Tibial artery (tissue), 4 donors: ENCODE data around the gene SH3RF1.
"Not testable (repeated sequence)": the region's sequence is repeated elsewhere in the genome, so short reads cannot be mapped to it uniquely, and the experiment has no call there.

Experiments
- DNase-seq, 2 donors: peaks; one replicate each; pipeline ENCODE4 v3.0.0-alpha.2; 2019
- H3K27ac ChIP-seq, 2 donors: fragments of 200-600 bp; sonication (generic) in 1 of 2; 1 replicate in 1 of 2; 2 replicates in 1 of 2; pipeline ENCODE4 v1.5.1; 2018 to 2019; ENCODE audit warnings: mild to moderate bottlenecking in 1 of 2
- H3K27me3 ChIP-seq, 2 donors: fragments of 200-600 bp; sonication (generic) in 1 of 2; one replicate each; pipeline versions ENCODE4 v1.5.1 to v1.6.0; 2016 to 2019
- H3K36me3 ChIP-seq, 3 donors: fragments of 200-600 bp; sonication (generic) in 2 of 3; one replicate each; pipeline ENCODE4 v1.5.1; 2016 to 2019; ENCODE audit warnings: mild to moderate bottlenecking in 2 of 3
- H3K4me1 ChIP-seq, 4 donors: fragments of 200-600 bp; sonication (generic) in 2 of 4; 1 replicate in 3 of 4; 2 replicates in 1 of 4; pipeline ENCODE4 v1.5.1; 2016 to 2019
- H3K4me3 ChIP-seq, 2 donors: fragments of 200-600 bp; sonication (generic) in 1 of 2; 1 replicate in 1 of 2; 2 replicates in 1 of 2; pipeline ENCODE4 v1.5.1; 2018 to 2019; ENCODE audit warnings: mild to moderate bottlenecking in 2 of 2
- H3K9me3 ChIP-seq, 3 donors: fragments of 200-600 bp; sonication (generic) in 1 of 3; one replicate each; pipeline ENCODE4 v1.5.1; 2016 to 2019
- intact Hi-C: fragments of 100-400 bp; cut with DNase I; formaldehyde crosslinking; loops from one replicate; pipeline ENCODE4 v1.15.0; 2023; ENCODE audit warnings: low total_unique reads
- TF ChIP-seq, protein P1 (sequence below), 2 experiments: fragments of 200-600 bp in 1 of 2; fragments of 450-650 bp in 1 of 2; IDR thresholded peaks; one replicate each; pipeline ENCODE4 v1.5.1; 2017 to 2019; ENCODE audit warnings: antibody characterized with exemption in 2 of 2, mild to moderate bottlenecking in 1 of 2, moderate library complexity in 1 of 2

SH3RF1 gene

GRCh38 chr4:169279108-169279507, 8.4 kb upstream of the SH3RF1 start:
- TF ChIP-seq, protein P1, sequence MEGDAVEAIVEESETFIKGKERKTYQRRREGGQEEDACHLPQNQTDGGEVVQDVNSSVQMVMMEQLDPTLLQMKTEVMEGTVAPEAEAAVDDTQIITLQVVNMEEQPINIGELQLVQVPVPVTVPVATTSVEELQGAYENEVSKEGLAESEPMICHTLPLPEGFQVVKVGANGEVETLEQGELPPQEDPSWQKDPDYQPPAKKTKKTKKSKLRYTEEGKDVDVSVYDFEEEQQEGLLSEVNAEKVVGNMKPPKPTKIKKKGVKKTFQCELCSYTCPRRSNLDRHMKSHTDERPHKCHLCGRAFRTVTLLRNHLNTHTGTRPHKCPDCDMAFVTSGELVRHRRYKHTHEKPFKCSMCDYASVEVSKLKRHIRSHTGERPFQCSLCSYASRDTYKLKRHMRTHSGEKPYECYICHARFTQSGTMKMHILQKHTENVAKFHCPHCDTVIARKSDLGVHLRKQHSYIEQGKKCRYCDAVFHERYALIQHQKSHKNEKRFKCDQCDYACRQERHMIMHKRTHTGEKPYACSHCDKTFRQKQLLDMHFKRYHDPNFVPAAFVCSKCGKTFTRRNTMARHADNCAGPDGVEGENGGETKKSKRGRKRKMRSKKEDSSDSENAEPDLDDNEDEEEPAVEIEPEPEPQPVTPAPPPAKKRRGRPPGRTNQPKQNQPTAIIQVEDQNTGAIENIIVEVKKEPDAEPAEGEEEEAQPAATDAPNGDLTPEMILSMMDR (IDR thresholded peaks at IDR 0.05): no peak
- Histone ChIP-seq H3K27me3 (no peaks in the 10 kb centered on the region), H3K4me3 (no peak overlapping the region), H3K4me1 (peaks cover 0 to 12% (median 2%) of the 10 kb centered on the region in 4 donors), H3K27ac (no peak overlapping the region), H3K9me3 (no peaks in the 10 kb centered on the region), H3K36me3 (no peaks in the 10 kb centered on the region)
- no peak for DNase-seq
- intact Hi-C loops: loop anchor here (10.0 kb wide), 1 partner anchor 164 kb away; no protein-coding TSS in a partner anchor

GRCh38 chr4:169278624-169279023, 7.9 kb upstream of the SH3RF1 start:
- no peak for DNase-seq
- Histone ChIP-seq H3K27me3 (no peaks in the 10 kb centered on the region), H3K4me1 (peaks cover 0 to 8% (median 2%) of the 10 kb centered on the region in 4 donors), H3K27ac (no peak overlapping the region), H3K9me3 (no peaks in the 10 kb centered on the region), H3K4me3 (no peak overlapping the region), H3K36me3 (no peaks in the 10 kb centered on the region)
- intact Hi-C loops: loop anchor here (10.0 kb wide), 1 partner anchor 164 kb away; no protein-coding TSS in a partner anchor
- TF ChIP-seq, protein P1 (IDR thresholded peaks at IDR 0.05): no peak

DNA sequence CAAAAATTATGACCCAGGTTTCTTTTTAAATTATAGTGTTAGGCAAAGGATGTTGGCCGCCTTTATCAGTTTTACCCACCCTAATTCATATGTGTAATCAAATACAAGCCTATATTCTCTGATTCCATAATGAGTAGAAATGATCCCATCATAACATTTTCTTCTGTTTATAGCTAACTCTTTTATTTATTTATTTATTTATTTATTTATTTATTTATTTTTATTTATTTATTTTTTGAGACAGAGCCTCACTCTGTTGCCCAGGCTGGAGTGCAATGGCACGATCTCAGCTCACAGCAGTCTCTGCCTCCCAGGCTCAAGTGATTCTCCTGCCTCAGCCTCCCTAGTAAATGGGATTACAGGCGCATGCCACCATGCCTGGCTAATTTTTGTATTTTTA, 7.1 kb upstream of the SH3RF1 start:
- not testable (repeated sequence) for H3K4me3 ChIP-seq, H3K27me3 ChIP-seq
- intact Hi-C loops: loop anchor here (10.0 kb wide), 1 partner anchor 163 kb away; no protein-coding TSS in a partner anchor

GRCh38 chr4:169275180-169275579, 4.4 kb upstream of the SH3RF1 start:
- intact Hi-C loops: loop anchor here (10.0 kb wide), 1 partner anchor 160 kb away; no protein-coding TSS in a partner anchor
- TF ChIP-seq, protein P1 (IDR thresholded peaks at IDR 0.05): no peak
- Histone ChIP-seq H3K27me3 (no peaks in the 10 kb centered on the region), H3K4me3 (no peak overlapping the region), H3K27ac (no peak overlapping the region), H3K4me1 (peaks cover 0 to 16% (median 4%) of the 10 kb centered on the region in 4 donors), H3K9me3 (no peaks in the 10 kb centered on the region), H3K36me3 (no peaks in the 10 kb centered on the region)
- no peak for DNase-seq

More for the DNA sequence above, 7.1 kb upstream of the SH3RF1 start:
- H3K36me3 ChIP-seq, DNase-seq, H3K9me3 ChIP-seq, H3K27ac ChIP-seq, H3K4me1 ChIP-seq: not testable (repeated sequence)

- no peaks in the 10 kb centered on the region for H3K36me3 ChIP-seq
- H3K27me3 ChIP-seq: no peaks in the 10 kb centered on the region
- peaks cover 0 to 21% (median 6%) of the 10 kb centered on the region in 4 donors for H3K4me1 ChIP-seq
- no peaks in the 10 kb centered on the region for H3K9me3 ChIP-seq
- H3K4me3 ChIP-seq: no peak overlapping the region
- intact Hi-C loops: loop anchor here (10.0 kb wide), 1 partner anchor 159 kb away; no protein-coding TSS in a partner anchor
- TF ChIP-seq, protein P1 (IDR thresholded peaks at IDR 0.05): no peak
- H3K27ac ChIP-seq: no peak overlapping the region
- no peak for DNase-seq
Observed at GRCh38 chr4:169274033-169274432, 3.3 kb upstream of the SH3RF1 start.

- Histone ChIP-seq H3K36me3 (no peaks in the 10 kb centered on the region), H3K9me3 (no peaks in the 10 kb centered on the region), H3K27ac (peak overlapping the region in 1 of 2 donors; percentile 91), H3K27me3 (no peaks in the 10 kb centered on the region), H3K4me1 (peaks cover 0 to 38% (median 9%) of the 10 kb centered on the region in 4 donors), H3K4me3 (no peak overlapping the region)
- intact Hi-C loops: loop anchor here (2.0 to 10.0 kb wide), 2 partner anchors 158 to 262 kb away; partner anchors contain the start of gene CBR4
- TF ChIP-seq, protein P1 (IDR thresholded peaks at IDR 0.05): no peak
- no peak for DNase-seq
Observed at GRCh38 chr4:169272265-169272886, 1.6 kb upstream of the SH3RF1 start.
